ENCODE data around the gene ADK. TPM values are rescaled to one million over a fixed set of nuclear protein-coding genes. Genes with fewer than 3 reads are reported as not detected.

The ADK gene
- total and polyA plus RNA-seq, 2 experiments from 2014 or later = 46.7 to 53.7 TPM

- H3K27me3 ChIP-seq = no peaks in the 10 kb centered on the region
- H3K9me2 ChIP-seq (replicated peaks; ENCODE audit: insufficient read depth) = no peaks in the 10 kb centered on the region
- no peak overlapping the region for H2AFZ ChIP-seq
- no peaks in the 10 kb centered on the region for H3K9me3 ChIP-seq (ENCODE audit: low read depth)
- 83% methylated on average over 5 of the region's 5 CpGs for WGBS (ENCODE audit: low lambda C conversion rate, missing lambda C conversion rate)
- no peak for DNase-seq (ENCODE audit: low spot score)
- H3K4me2 ChIP-seq = no peak overlapping the region
- no peak overlapping the region for H3K4me3 ChIP-seq
- H3K79me2 ChIP-seq = no peaks in the 10 kb centered on the region
- H3K27ac ChIP-seq = no peak overlapping the region
- peaks cover 2% of the 10 kb centered on the region for H4K20me1 ChIP-seq (ENCODE audit: insufficient read depth, poor library complexity, severe bottlenecking)
- H3K4me1 ChIP-seq (ENCODE audit: insufficient read depth) = no peaks in the 10 kb centered on the region
- no peaks in the 10 kb centered on the region for H3K36me3 ChIP-seq (replicated peaks; ENCODE audit: insufficient read depth, low read depth)
- no peak for TF ChIP-seq EZH2phosphoT487 (IDR thresholded peaks at IDR 0.05; ENCODE audit: low read depth, severe bottlenecking, unreplicated experiment)
- no peak for TF ChIP-seq CTCF (IDR thresholded peaks at IDR 0.05; ENCODE audit: poor library complexity)
- TF ChIP-seq EZH2 (IDR thresholded peaks at IDR 0.05; ENCODE audit: borderline replicate concordance) = no peak
Measured at GRCh38 chr10:74377476-74377875, 226.5 kb downstream of the ADK start.

GRCh38 chr10:74379474-74379873 lies 228.5 kb downstream of the ADK start:
- Histone ChIP-seq H3K36me3 (replicated peaks; ENCODE audit: insufficient read depth, low read depth) (no peaks in the 10 kb centered on the region), H2AFZ (no peak overlapping the region), H3K4me2 (no peak overlapping the region), H3K4me1 (ENCODE audit: insufficient read depth) (no peaks in the 10 kb centered on the region), H3K27me3 (no peaks in the 10 kb centered on the region), H3K27ac (no peak overlapping the region), H4K20me1 (ENCODE audit: insufficient read depth, poor library complexity, severe bottlenecking) (peaks cover 2% of the 10 kb centered on the region), H3K79me2 (no peaks in the 10 kb centered on the region), H3K9me2 (replicated peaks; ENCODE audit: insufficient read depth) (no peaks in the 10 kb centered on the region), H3K4me3 (no peak overlapping the region), H3K9me3 (ENCODE audit: low read depth) (no peaks in the 10 kb centered on the region)
- TF ChIP-seq CTCF (IDR thresholded peaks at IDR 0.05; ENCODE audit: poor library complexity) (no peak), EZH2phosphoT487 (IDR thresholded peaks at IDR 0.05; ENCODE audit: low read depth, severe bottlenecking, unreplicated experiment) (no peak), EZH2 (IDR thresholded peaks at IDR 0.05; ENCODE audit: borderline replicate concordance) (no peak)
- DNase-seq (ENCODE audit: low spot score) = no peak
- WGBS (ENCODE audit: low lambda C conversion rate, missing lambda C conversion rate) = 95% methylated on average over 3 of the region's 3 CpGs

- H3K79me2 ChIP-seq = no peaks in the 10 kb centered on the region
- H4K20me1 ChIP-seq (ENCODE audit: insufficient read depth, poor library complexity, severe bottlenecking) = peaks cover 2% of the 10 kb centered on the region
- H3K27me3 ChIP-seq = no peaks in the 10 kb centered on the region
- H3K4me2 ChIP-seq = no peak overlapping the region
- H3K36me3 ChIP-seq (replicated peaks; ENCODE audit: insufficient read depth, low read depth) = no peaks in the 10 kb centered on the region
- DNase-seq (ENCODE audit: low spot score) = no peak
- TF ChIP-seq EZH2 (IDR thresholded peaks at IDR 0.05; ENCODE audit: borderline replicate concordance) (no peak), EZH2phosphoT487 (IDR thresholded peaks at IDR 0.05; ENCODE audit: low read depth, severe bottlenecking, unreplicated experiment) (no peak), CTCF (IDR thresholded peaks at IDR 0.05; ENCODE audit: poor library complexity) (no peak)
- WGBS (ENCODE audit: low lambda C conversion rate, missing lambda C conversion rate) = 100% methylated on average over 1 of the region's 1 CpG
- no peak overlapping the region for H3K4me3 ChIP-seq
- H3K9me2 ChIP-seq (replicated peaks; ENCODE audit: insufficient read depth) = no peaks in the 10 kb centered on the region
- H3K4me1 ChIP-seq (ENCODE audit: insufficient read depth) = no peaks in the 10 kb centered on the region
- no peaks in the 10 kb centered on the region for H3K9me3 ChIP-seq (ENCODE audit: low read depth)
- no peak overlapping the region for H2AFZ ChIP-seq
- H3K27ac ChIP-seq = no peak overlapping the region
Measured at GRCh38 chr10:74380795-74381194, 229.8 kb downstream of the ADK start.
